IgD-negative memory B cell (primary cell): ENCODE data around the gene PRODH2. TPM values are rescaled to one million over a fixed set of nuclear protein-coding genes. Genes with fewer than 3 reads are reported as not detected.
A peak's percentile ranks its signal among the peaks of the same experiment; 100 is the strongest.

Source experiments
- H3K27ac Mint-ChIP-seq, 3 donors: one replicate each; pipeline ENCODE4 v1.8.0; 2020 to 2022; ENCODE audit warnings: mild to moderate bottlenecking in 3 of 3, mixed read lengths in 3 of 3, moderate library complexity in 1 of 3
- H3K27me3 Mint-ChIP-seq: one replicate; pipeline ENCODE4 v1.8.0; 2021; ENCODE audit warnings: mixed read lengths
- H3K36me3 Mint-ChIP-seq: one replicate; pipeline ENCODE4 v1.8.0; 2020; ENCODE audit warnings: mild to moderate bottlenecking, mixed read lengths
- H3K4me1 Mint-ChIP-seq, 3 donors: one replicate each; pipeline ENCODE4 v1.8.0; 2020 to 2022; ENCODE audit warnings: mixed read lengths in 3 of 3, mild to moderate bottlenecking in 1 of 3
- H3K4me3 Mint-ChIP-seq, 4 donors: one replicate each; pipeline ENCODE4 v1.8.0; 2020 to 2022; ENCODE audit warnings: mild to moderate bottlenecking in 4 of 4, mixed read lengths in 4 of 4, moderate library complexity in 3 of 4
- H3K9me3 Mint-ChIP-seq, 3 donors: one replicate each; pipeline ENCODE4 v1.8.0; 2020 to 2021; ENCODE audit warnings: mixed read lengths in 3 of 3, mild to moderate bottlenecking in 1 of 3
- polyA plus RNA-seq: library from polyadenylated mRNA; unstranded; fragments of 300-500 nt; fragmentation: Illumina TruSeq; gene quantifications from one replicate; pipeline ENCODE4 v1.2.3, GENCODE V29; 2021

The PRODH2 gene
- polyA plus RNA-seq, 1 donor from 2014 or later, result not detected

DNA sequence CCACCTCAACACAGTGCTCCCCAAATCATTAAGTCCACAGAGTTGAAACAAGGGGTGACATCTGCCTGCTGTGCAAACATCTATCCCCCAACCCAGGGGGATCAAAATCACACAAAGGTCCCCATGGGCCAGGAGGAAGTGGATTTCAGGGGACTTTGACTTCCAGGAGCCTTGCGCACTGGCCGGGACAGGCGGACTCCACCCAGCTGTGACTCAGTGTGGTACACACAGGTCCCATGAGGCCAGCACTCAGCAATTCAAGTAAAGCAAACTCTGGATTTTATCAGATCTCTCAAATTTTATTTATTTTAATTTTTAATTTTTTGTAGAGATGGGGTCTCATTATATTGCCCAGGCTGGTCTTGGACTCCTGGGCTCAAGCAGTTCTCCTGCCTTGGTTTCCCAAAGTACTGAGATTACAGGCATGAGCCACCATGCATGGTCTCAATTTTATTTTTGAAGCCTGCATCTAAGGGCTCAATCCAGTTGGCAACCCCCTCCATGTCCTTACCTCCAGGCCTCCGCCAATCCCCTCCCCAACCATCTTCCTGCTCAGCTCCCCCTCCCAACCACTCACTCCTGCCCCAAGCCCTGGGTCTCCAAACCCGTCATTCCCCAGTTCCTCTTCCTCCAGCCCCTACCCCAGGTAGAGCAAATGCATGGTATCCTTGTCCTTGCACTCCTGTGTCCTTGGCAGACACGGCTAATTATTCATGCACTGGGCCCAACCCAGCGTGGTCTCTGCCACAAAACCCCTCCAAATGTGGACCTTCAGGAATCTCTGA lies 19.1 kb downstream of the PRODH2 start:
- Mint-ChIP-seq H3K9me3 (no peaks in the 10 kb centered on the region), H3K36me3 (no peaks in the 10 kb centered on the region), H3K27ac (no peak overlapping the region)

GRCh38 chr19:35792888-35793287 lies 19.8 kb downstream of the PRODH2 start:
- no peaks in the 10 kb centered on the region for H3K36me3 Mint-ChIP-seq
- H3K4me3 Mint-ChIP-seq, result no peak overlapping the region
- peaks cover 15% of the 10 kb centered on the region for H3K27me3 Mint-ChIP-seq
- no peaks in the 10 kb centered on the region for H3K4me1 Mint-ChIP-seq
- H3K9me3 Mint-ChIP-seq, result no peaks in the 10 kb centered on the region
- no peak overlapping the region for H3K27ac Mint-ChIP-seq

More for the DNA sequence above, 19.1 kb downstream of the PRODH2 start:
- peaks cover 18% of the 10 kb centered on the region for H3K27me3 Mint-ChIP-seq
- H3K4me1 Mint-ChIP-seq, result no peaks in the 10 kb centered on the region
- H3K4me3 Mint-ChIP-seq, result no peak overlapping the region

DNA sequence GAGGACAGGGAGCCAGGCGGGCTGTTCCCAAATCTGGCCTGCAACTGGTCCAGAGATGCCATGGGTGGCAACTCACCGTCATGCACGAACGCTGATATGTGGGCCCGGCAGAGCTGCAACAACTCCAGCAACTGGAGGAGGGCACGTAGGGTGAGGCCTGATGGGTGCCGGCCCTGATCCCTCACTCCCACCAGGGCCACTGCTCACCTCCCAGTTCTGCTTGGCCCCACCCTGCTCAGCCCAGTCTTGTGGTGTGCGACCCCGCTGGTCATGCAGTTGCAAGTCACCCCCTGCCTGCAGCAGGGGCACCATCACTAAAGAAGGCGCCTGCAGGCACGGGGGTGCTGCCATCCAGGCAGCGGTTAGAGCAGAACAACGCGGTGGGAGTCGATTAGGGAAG lies 20.3 kb downstream of the PRODH2 start:
- H3K36me3 Mint-ChIP-seq, result no peaks in the 10 kb centered on the region
- H3K4me1 Mint-ChIP-seq, result no peaks in the 10 kb centered on the region
- H3K27me3 Mint-ChIP-seq, result peaks cover 15% of the 10 kb centered on the region
- H3K27ac Mint-ChIP-seq, result no peak overlapping the region
- no peak overlapping the region for H3K4me3 Mint-ChIP-seq
- no peaks in the 10 kb centered on the region for H3K9me3 Mint-ChIP-seq

DNA sequence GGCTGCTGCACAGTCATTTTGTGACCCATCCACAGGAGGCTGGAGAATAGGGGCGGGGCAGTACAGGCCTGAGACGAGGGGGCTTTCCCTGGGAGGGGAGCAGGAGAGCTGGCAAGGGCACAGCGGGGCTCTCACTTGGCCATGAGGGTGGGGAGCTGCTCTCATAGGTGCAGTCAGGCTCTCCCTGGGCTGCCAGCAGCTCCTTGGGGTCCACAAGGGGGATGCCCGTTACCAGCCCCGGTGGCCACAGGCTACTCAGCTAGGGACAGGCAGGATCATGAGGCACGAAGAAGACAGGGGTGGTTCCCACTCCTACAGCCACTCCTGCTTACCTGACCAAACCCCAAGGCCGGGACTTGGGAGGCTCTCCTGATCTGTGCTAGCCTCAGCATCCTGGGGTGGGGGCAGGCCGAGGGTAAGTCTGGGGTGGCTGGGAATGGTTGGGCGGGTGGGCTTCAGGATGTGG lies 20.8 kb downstream of the PRODH2 start:
- Mint-ChIP-seq H3K4me3 (no peak overlapping the region), H3K9me3 (no peaks in the 10 kb centered on the region), H3K36me3 (no peaks in the 10 kb centered on the region), H3K27ac (no peak overlapping the region), H3K27me3 (peaks cover 12% of the 10 kb centered on the region), H3K4me1 (no peaks in the 10 kb centered on the region)

- H3K27ac Mint-ChIP-seq, result no peak overlapping the region
- no peaks in the 10 kb centered on the region for H3K9me3 Mint-ChIP-seq
- H3K27me3 Mint-ChIP-seq, result peaks cover 9% of the 10 kb centered on the region
- no peaks in the 10 kb centered on the region for H3K4me1 Mint-ChIP-seq
- no peaks in the 10 kb centered on the region for H3K36me3 Mint-ChIP-seq
- H3K4me3 Mint-ChIP-seq, result no peak overlapping the region
Measured at GRCh38 chr19:35790981-35791813, 21.4 kb downstream of the PRODH2 start.

DNA sequence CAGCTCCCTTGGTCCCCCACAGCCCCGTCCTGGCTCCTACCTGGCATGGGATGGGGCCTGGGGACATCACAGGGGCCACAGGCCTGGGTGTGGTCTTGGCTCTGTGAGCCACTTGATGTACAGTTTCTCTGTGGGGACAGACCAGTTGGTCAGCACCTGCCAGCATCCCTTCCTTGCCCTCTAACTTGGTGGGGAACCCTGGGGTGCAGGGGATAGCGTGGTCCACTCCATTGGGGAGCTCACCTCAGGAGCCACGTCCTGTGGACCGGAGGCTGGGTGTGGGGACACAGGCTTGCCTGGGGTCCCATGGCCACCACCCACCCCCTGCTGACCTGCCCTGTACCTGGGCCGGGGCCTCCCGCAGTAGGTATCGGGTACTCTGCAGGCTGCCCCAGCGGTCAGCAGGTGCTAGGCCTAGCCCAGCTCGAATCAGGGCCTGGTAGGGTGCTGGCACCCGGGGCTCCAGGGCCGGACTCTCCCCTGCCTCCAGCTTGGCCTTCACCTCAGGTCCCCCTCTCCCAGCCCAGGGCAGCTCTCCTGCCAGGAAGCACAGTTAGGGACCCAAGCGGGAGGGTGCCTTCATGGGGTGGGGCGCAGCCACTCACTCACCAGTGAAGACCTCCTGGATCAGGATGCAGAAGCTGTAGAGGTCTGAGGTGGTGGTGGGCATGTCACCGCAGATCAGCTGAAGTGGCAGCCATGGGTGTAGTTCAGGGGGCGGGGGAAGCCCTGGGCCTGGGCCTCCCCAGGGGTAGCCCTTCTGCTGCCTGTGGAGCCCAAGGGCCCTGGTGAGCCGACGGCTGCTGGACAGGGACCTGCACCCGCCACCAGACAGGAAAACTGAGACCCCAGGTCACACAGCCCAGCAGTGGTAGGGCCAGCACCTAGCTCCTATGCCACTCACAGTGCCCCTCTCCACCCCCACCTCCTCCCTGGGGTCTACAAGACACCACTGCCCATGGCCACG lies 22.4 kb downstream of the PRODH2 start:
- Mint-ChIP-seq H3K4me1 (no peaks in the 10 kb centered on the region), H3K27ac (no peak overlapping the region), H3K9me3 (no peaks in the 10 kb centered on the region), H3K36me3 (no peaks in the 10 kb centered on the region), H3K27me3 (peaks cover 7% of the 10 kb centered on the region), H3K4me3 (no peak overlapping the region)

- Mint-ChIP-seq H3K4me3 (no peak overlapping the region), H3K36me3 (no peaks in the 10 kb centered on the region), H3K9me3 (no peaks in the 10 kb centered on the region), H3K27ac (no peak overlapping the region), H3K4me1 (no peaks in the 10 kb centered on the region), H3K27me3 (peaks cover 7% of the 10 kb centered on the region)
Measured at GRCh38 chr19:35789195-35789977, 23.3 kb downstream of the PRODH2 start.

GRCh38 chr19:35788205-35788960 lies 24.3 kb downstream of the PRODH2 start:
- H3K4me3 Mint-ChIP-seq, result peak overlapping the region in 1 of 4 donors; percentile 47
- H3K9me3 Mint-ChIP-seq, result no peaks in the 10 kb centered on the region
- H3K4me1 Mint-ChIP-seq, result peaks cover 0 to under 1% (median 0%) of the 10 kb centered on the region in 3 donors
- H3K36me3 Mint-ChIP-seq, result no peaks in the 10 kb centered on the region
- no peak overlapping the region for H3K27ac Mint-ChIP-seq
- H3K27me3 Mint-ChIP-seq, result peaks cover 7% of the 10 kb centered on the region

GRCh38 chr19:35787227-35787799 lies 25.3 kb downstream of the PRODH2 start:
- Mint-ChIP-seq H3K36me3 (no peaks in the 10 kb centered on the region), H3K9me3 (no peaks in the 10 kb centered on the region), H3K4me3 (no peak overlapping the region), H3K4me1 (peaks cover 0 to 6% (median 0%) of the 10 kb centered on the region in 3 donors), H3K27ac (no peak overlapping the region), H3K27me3 (peaks cover 7% of the 10 kb centered on the region)

GRCh38 chr19:35786299-35787160 lies 26.1 kb downstream of the PRODH2 start:
- Mint-ChIP-seq H3K36me3 (no peaks in the 10 kb centered on the region), H3K27me3 (peaks cover 5% of the 10 kb centered on the region), H3K4me1 (peaks cover 0 to 6% (median 0%) of the 10 kb centered on the region in 3 donors), H3K4me3 (no peak overlapping the region), H3K27ac (peak overlapping the region in 1 of 3 donors; percentile 4), H3K9me3 (no peaks in the 10 kb centered on the region)

GRCh38 chr19:35785339-35785627 lies 27.4 kb downstream of the PRODH2 start:
- no peak overlapping the region for H3K27ac Mint-ChIP-seq
- peaks cover 0 to 6% (median 0%) of the 10 kb centered on the region in 3 donors for H3K4me1 Mint-ChIP-seq
- peaks cover 2% of the 10 kb centered on the region for H3K36me3 Mint-ChIP-seq
- H3K4me3 Mint-ChIP-seq, result no peak overlapping the region
- no peaks in the 10 kb centered on the region for H3K9me3 Mint-ChIP-seq
- no peaks in the 10 kb centered on the region for H3K27me3 Mint-ChIP-seq

DNA sequence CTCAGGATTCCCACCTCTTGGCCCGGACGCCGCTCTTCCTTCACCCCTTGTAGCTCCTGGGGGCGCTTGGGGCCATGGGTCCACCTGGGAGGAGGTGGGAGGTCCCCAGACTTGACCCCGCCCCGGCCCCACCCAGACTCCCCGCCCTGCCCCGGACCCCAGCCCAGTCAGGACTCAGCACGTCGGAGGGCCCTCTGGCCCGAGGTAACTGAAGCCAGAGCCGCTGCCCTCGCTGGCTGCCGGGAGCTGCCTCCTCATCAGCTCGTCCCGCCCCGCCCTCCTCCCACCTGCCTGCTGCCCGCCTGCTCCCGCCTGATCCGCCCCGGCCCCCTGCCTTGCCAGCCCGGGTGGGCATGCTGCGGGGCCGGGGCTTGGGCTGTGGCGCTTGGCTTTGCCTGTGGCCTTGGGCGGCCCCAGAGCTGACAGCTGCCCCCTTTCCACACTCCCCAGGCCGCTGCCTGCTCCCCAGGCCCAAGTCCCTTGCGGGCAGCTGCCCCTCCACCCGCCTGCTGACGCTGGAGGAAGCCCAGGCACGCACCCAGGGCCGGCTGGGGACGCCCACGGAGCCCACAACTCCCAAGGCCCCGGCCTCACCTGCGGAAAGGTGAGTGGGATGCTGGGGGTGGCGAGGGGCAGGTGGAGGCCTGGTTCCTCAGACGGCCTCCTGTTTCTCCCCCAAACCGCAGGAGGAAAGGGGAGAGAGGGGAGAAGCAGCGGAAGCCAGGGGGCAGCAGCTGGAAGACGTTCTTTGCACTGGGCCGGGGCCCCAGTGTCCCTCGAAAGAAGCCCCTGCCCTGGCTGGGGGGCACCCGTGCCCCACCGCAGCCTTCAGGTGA lies 27.9 kb downstream of the PRODH2 start:
- H3K4me3 Mint-ChIP-seq, result no peak overlapping the region
- peaks cover 0 to 6% (median 0%) of the 10 kb centered on the region in 3 donors for H3K4me1 Mint-ChIP-seq
- H3K27me3 Mint-ChIP-seq, result no peaks in the 10 kb centered on the region
- H3K27ac Mint-ChIP-seq, result no peak overlapping the region
- H3K9me3 Mint-ChIP-seq, result no peaks in the 10 kb centered on the region
- peaks cover 3% of the 10 kb centered on the region for H3K36me3 Mint-ChIP-seq
